PFSK-1 (cell line): ENCODE results near the gene TNFRSF14.

ENCODE experiments used
- FOXP2 ChIP-seq: optimal IDR thresholded peaks from 2 replicates; pipeline ENCODE3; 2011; ENCODE audit warnings: borderline replicate concordance, control low read depth, inconsistent platforms; ENCODE audit not compliant: insufficient read depth; ENCODE audit errors: extremely low read length, extremely low read depth
- POLR2AphosphoS5 ChIP-seq: IDR thresholded peaks from 2 replicates; pipeline ENCODE4 v1.6.1; 2012; ENCODE audit warnings: low read depth, mild to moderate bottlenecking, control low read depth, low read length, moderate library complexity
- REST ChIP-seq, 2 experiments: IDR thresholded peaks; 2 replicates each; pipeline versions ENCODE4 v1.6.1 to v1.8.0; 2011 to 2012; ENCODE audit warnings: low read depth in 2 of 2, low read length in 2 of 2, control low read depth in 1 of 2, inconsistent platforms in 1 of 2, mild to moderate bottlenecking in 1 of 2, moderate library complexity in 1 of 2; ENCODE audit not compliant: insufficient read depth in 1 of 2
- SIN3A ChIP-seq: IDR thresholded peaks from 2 replicates; pipeline ENCODE4 v1.6.1; 2012; ENCODE audit warnings: mild to moderate bottlenecking, low read length, moderate library complexity, borderline replicate concordance; ENCODE audit not compliant: insufficient read depth
- TAF1 ChIP-seq: IDR thresholded peaks from 2 replicates; pipeline ENCODE4 v1.6.1; 2012; ENCODE audit warnings: low read length, control low read depth, borderline replicate concordance; ENCODE audit not compliant: insufficient read depth

Gene TNFRSF14

GRCh38 chr1:2543543-2544092 is 12.6 kb upstream of the TNFRSF14 start:
- TF ChIP-seq SIN3A = no peak
- TF ChIP-seq POLR2AphosphoS5 = no peak
- TF ChIP-seq TAF1 = no peak
- TF ChIP-seq FOXP2 = no peak
- no peak for TF ChIP-seq REST (IDR thresholded peaks at IDR 0.05; ENCODE audit: insufficient read depth in 1 of 2, low read depth in 2 of 2, low read length in 2 of 2)

GRCh38 chr1:2544093-2544874 is 11.9 kb upstream of the TNFRSF14 start:
- no peak for TF ChIP-seq REST (IDR thresholded peaks at IDR 0.05; ENCODE audit: insufficient read depth in 1 of 2, low read depth in 2 of 2, low read length in 2 of 2)
- no peak for TF ChIP-seq FOXP2
- no peak for TF ChIP-seq POLR2AphosphoS5
- TF ChIP-seq TAF1 = no peak
- TF ChIP-seq SIN3A = no peak

GRCh38 chr1:2544875-2545640 is 11.1 kb upstream of the TNFRSF14 start:
- TF ChIP-seq FOXP2 = no peak
- TF ChIP-seq SIN3A = no peak
- no peak for TF ChIP-seq REST (IDR thresholded peaks at IDR 0.05; ENCODE audit: insufficient read depth in 1 of 2, low read depth in 2 of 2, low read length in 2 of 2)
- TF ChIP-seq TAF1 = no peak
- TF ChIP-seq POLR2AphosphoS5 = no peak

GRCh38 chr1:2545754-2546514 is 10.2 kb upstream of the TNFRSF14 start:
- TF ChIP-seq POLR2AphosphoS5 (no peak), SIN3A (no peak), FOXP2 (no peak), REST (IDR thresholded peaks at IDR 0.05; ENCODE audit: insufficient read depth in 1 of 2, low read depth in 2 of 2, low read length in 2 of 2) (no peak), TAF1 (no peak)
